HG03139 (cell line): ENCODE results near the gene TUBB2A.

ENCODE experiments used
- ATAC-seq: cut with Tn5 transposase; IDR thresholded peaks from one replicate; pipeline ENCODE4 v1.9.1; 2021; ENCODE audit not compliant: unreplicated experiment

TUBB2A gene

GRCh38 chr6:3124667-3125066, 32.7 kb downstream of the TUBB2A start:
- ATAC-seq: no peak

- ATAC-seq: no peak
Measured at GRCh38 chr6:3122823-3123182, 34.5 kb downstream of the TUBB2A start.

- ATAC-seq: no peak
Measured at GRCh38 chr6:3120765-3121089, 36.6 kb downstream of the TUBB2A start.

- peak; percentile 32 for ATAC-seq
Measured at GRCh38 chr6:3119040-3119723, 38.2 kb downstream of the TUBB2A start.

GRCh38 chr6:3118353-3119039, 38.8 kb downstream of the TUBB2A start, which contains the start of gene BPHL:
TSS of gene BPHL (plus strand) at chr6:3118711. CDS start at chr6:3118741, 30 bp downstream.
- peak; percentile 86 for ATAC-seq

- ATAC-seq: no peak
Measured at GRCh38 chr6:3117912-3118352, 39.4 kb downstream of the TUBB2A start.

- ATAC-seq: no peak
Measured at GRCh38 chr6:3114377-3114776, 43.0 kb downstream of the TUBB2A start.

DNA sequence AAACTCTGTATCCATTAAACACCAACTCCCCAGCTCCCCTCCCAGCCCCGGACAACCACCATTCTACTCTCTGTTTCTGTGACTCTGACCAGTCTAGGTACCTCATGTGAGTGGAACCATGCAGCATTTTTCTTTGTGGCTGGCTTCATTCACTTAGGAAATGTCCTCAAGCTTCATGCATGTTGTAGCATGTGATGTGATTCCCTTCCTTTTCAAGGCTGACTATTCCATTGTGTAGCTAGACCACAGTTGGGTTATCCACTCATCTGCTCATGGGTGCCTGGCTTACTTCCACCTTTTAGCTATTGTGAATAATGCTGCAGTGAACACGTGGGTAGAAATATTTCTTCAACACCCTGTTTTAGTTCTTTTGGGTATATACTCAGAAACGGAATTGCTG, 47.6 kb downstream of the TUBB2A start:
- ATAC-seq: no peak

GRCh38 chr6:3108746-3109414, 48.5 kb downstream of the TUBB2A start:
- ATAC-seq: no peak
